ENCODE data around the gene FIBIN. TPM values are rescaled to one million over a fixed set of nuclear protein-coding genes. Genes with fewer than 3 reads are reported as not detected.
"Not testable (repeated sequence)": the region's sequence is repeated elsewhere in the genome, so short reads cannot be mapped to it uniquely, and the experiment has no call there.

FIBIN gene
- total RNA-seq, 1 experiment from 2014 or later = not detected

- Histone ChIP-seq H3K9ac (ENCODE audit: low read length) (no peak overlapping the region), H4K20me1 (ENCODE audit: insufficient read depth) (no peaks in the 10 kb centered on the region), H3K4me1 (ENCODE audit: control insufficient read depth in 1 of 2, insufficient read depth in 2 of 2, low read length in 2 of 2) (no peaks in the 10 kb centered on the region), H3K9me2 (ENCODE audit: insufficient read depth) (no peaks in the 10 kb centered on the region), H2AFZ (ENCODE audit: low read depth, low read length, poor library complexity, severe bottlenecking) (no peak overlapping the region), H3K79me2 (ENCODE audit: insufficient read depth, low read length) (no peaks in the 10 kb centered on the region), H3K9me3 (ENCODE audit: control insufficient read depth in 1 of 2, insufficient read depth in 1 of 2, low read depth in 1 of 2, low read length in 2 of 2) (no peaks in the 10 kb centered on the region; a peak in 2 of 4 replicates), H3K36me3 (ENCODE audit: control insufficient read depth in 1 of 2, insufficient read depth in 2 of 2, low read length in 2 of 2) (no peaks in the 10 kb centered on the region), H3K27me3 (ENCODE audit: insufficient read depth, low read length) (no peaks in the 10 kb centered on the region), H3K27ac (ENCODE audit: low read depth, low read length) (no peak overlapping the region), H3K4me2 (ENCODE audit: low read length) (no peak overlapping the region), H3K4me3 (replicated peaks in 1 of 2; ENCODE audit: low read depth in 1 of 2, low read length in 2 of 2) (no peak overlapping the region)
- CTCF ChIA-PET = no interaction called here
- TF ChIP-seq SIN3A (IDR thresholded peaks at IDR 0.05; ENCODE audit: low read depth) (no peak), SRF (IDR thresholded peaks at IDR 0.05; ENCODE audit: low read depth) (no peak), POLR2A (IDR thresholded peaks at IDR 0.05; ENCODE audit: borderline replicate concordance, extremely low read depth, insufficient read depth, insufficient read length) (no peak), YY1 (IDR thresholded peaks at IDR 0.05; ENCODE audit: extremely low read depth, insufficient replicate concordance, low read depth, low read length) (no peak), FOSL1 (IDR thresholded peaks at IDR 0.05; ENCODE audit: low read depth) (no peak)
- intact Hi-C loops (cut with micrococcal nuclease) = no loop called here
- POLR2A ChIA-PET = no interaction called here
- BruUV-seq (replicated peaks) = no TSS peak
- no peak for ATAC-seq
- RAD21 ChIA-PET (ENCODE audit: low non-redundant PET in 1 of 2, low total read pairs in 2 of 2, uncharacterized antibody in 2 of 2, unreplicated experiment in 2 of 2) = no interaction called here
- no peak for DNase-seq (ENCODE audit: low read depth, low spot score)
Measured at GRCh38 chr11:26964339-26964738, 29.6 kb upstream of the FIBIN start.

DNA sequence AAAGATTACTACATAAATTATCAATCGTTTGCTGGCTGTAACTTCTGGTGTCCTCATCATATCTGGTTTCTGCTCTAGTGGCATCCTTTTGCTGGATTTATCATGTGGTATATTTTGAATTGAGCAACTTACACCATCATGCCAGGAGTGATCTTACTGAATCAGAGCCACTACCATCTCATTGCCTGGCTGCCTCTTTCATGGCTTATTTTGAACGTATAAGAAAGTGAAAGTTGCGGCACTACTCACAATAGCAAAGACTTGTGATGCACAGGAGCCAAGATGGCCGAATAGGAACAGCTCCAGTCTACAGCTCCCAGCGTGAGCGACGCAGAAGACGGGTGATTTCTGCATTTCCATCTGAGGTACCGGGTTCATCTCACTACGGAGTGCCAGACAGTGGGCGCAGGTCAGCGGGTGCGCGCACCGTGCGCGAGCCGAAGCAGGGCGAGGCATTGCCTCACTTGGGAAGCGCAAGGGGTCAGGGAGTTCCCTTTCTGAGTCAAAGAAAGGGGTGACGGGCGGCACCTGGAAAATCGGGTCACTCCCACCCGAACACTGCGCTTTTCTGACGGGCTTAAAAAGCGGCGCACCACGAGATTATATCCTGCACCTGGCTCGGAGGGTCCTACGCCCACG, 28.9 kb upstream of the FIBIN start:
- H3K4me3 ChIP-seq (replicated peaks in 1 of 2; ENCODE audit: low read depth in 1 of 2, low read length in 2 of 2); ATAC-seq; H3K27ac ChIP-seq (ENCODE audit: low read depth, low read length); DNase-seq (ENCODE audit: low read depth, low spot score); intact Hi-C loops (cut with micrococcal nuclease); H3K27me3 ChIP-seq (ENCODE audit: insufficient read depth, low read length); H3K9me3 ChIP-seq (ENCODE audit: control insufficient read depth in 1 of 2, insufficient read depth in 1 of 2, low read depth in 1 of 2, low read length in 2 of 2); CTCF ChIA-PET; H3K36me3 ChIP-seq (ENCODE audit: control insufficient read depth in 1 of 2, insufficient read depth in 2 of 2, low read length in 2 of 2); H3K79me2 ChIP-seq (ENCODE audit: insufficient read depth, low read length); H3K9ac ChIP-seq (ENCODE audit: low read length); H4K20me1 ChIP-seq (ENCODE audit: insufficient read depth); RAD21 ChIA-PET (ENCODE audit: low non-redundant PET in 1 of 2, low total read pairs in 2 of 2, uncharacterized antibody in 2 of 2, unreplicated experiment in 2 of 2); H3K4me2 ChIP-seq (ENCODE audit: low read length); H3K9me2 ChIP-seq (ENCODE audit: insufficient read depth); POLR2A ChIA-PET; BruUV-seq (replicated peaks); H2AFZ ChIP-seq (ENCODE audit: low read depth, low read length, poor library complexity, severe bottlenecking); H3K4me1 ChIP-seq (ENCODE audit: control insufficient read depth in 1 of 2, insufficient read depth in 2 of 2, low read length in 2 of 2): not testable (repeated sequence)
